Erythroblast (primary cell): Measurements from ENCODE around the gene KRTAP10-8.
"Not testable (repeated sequence)": the region's sequence is repeated elsewhere in the genome, so short reads cannot be mapped to it uniquely, and the experiment has no call there.

Experiments used
- DNase-seq, 2 experiments: peaks; one replicate each; lab custom pipeline; 2025; lab: John Stamatoyannopoulos, UW
- GATA1 ChIP-seq: IDR thresholded peaks from 2 replicates; pipeline ENCODE4 v1.6.1; 2011; ENCODE audit warnings: low read depth, mild to moderate bottlenecking, control low read depth, low read length, moderate library complexity
- POLR2A ChIP-seq: IDR thresholded peaks from 2 replicates; pipeline ENCODE4 v1.6.1; 2011; ENCODE audit warnings: mild to moderate bottlenecking, low read length

KRTAP10-8 gene, protein sequence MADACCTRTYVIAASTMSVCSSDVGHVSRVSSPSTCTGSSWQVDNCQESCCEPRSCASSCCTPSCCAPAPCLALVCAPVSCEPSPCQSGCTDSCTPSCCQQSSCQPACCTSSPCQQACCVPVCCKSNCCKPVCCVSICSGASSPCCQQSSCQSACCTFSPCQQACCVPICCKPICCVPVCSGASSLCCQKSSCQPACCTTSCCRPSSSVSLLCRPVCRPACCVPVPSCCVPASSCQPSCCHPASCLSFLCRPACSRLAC

DNA sequence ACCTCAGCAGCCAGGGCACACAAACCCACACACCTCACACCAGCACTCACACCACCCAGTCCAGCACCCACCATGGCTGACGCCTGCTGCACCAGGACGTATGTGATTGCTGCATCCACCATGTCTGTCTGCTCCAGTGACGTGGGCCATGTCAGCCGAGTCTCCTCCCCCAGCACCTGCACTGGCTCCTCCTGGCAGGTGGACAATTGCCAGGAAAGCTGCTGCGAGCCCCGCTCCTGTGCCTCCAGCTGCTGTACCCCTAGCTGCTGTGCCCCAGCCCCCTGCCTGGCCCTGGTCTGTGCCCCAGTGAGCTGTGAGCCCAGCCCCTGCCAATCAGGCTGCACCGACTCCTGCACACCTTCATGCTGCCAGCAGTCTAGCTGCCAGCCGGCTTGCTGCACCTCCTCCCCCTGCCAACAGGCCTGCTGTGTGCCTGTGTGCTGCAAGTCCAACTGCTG is at the start of gene KRTAP10-8:
Gene KRTAP10-8, plus strand, starts transcription at position 51 of the 458 bp plus-strand sequence. Its CDS starts 22 bp downstream, at position 73.
- no peak for DNase-seq
- TF ChIP-seq POLR2A: no peak

DNA sequence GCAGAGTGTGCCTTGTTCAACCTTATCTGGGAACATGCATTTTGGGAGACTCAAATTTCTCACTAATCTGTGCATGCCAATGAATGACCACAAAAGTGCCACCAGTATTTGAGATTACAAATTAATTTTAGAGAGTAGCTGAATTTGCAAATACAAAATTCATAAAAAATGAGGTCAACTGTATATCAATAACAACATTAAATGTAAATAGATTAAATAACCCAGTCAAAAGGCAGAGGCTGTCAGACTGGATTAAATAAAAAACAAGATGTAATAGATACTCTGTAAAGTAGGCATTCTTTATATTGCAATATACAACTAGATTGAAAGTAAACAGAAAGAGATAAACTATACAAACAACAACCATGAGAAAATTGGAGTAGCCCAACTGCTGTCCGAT is 47.8 kb upstream of the KRTAP10-8 start:
- TF ChIP-seq POLR2A (no peak), GATA1 (no peak)
- DNase-seq: no peak

DNA sequence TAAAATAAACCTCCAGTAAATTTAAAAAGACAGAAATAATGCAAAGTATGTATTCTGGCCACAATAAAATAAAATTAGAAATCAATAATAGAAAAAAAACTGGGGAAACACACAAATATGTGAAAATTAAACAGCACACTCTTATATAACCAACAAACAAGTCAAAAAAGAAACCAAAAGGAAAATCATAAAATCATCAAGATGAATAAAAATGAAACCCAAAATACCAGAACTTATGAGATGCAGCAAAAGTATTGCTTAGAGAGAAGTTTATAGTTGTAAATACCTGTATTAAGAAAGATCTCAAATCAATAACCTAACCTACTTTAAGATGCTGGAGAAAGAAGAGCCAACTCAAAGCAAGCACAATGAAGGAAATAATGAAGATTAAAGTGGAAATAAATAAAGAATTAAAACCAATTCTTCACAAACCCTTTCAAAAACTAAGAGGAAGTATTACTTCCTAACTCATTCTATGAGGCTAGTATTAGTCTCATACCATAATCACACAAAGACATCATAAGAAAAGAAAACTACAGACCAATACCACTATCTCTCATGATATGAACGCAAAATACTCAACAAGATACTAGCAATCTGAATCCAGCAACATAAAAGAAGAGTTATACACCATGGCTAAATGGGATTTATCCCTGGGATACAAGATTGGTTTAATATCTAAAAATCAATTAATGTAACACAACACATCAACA is 46.8 kb upstream of the KRTAP10-8 start:
- no peak for TF ChIP-seq POLR2A
- TF ChIP-seq GATA1: no peak
- DNase-seq: no peak

GRCh38 chr21:44566403-44566802 is 45.5 kb upstream of the KRTAP10-8 start:
- TF ChIP-seq POLR2A (no peak), GATA1 (no peak)
- DNase-seq: no peak

GRCh38 chr21:44567481-44568171 is 44.3 kb upstream of the KRTAP10-8 start:
- DNase-seq: no peak
- TF ChIP-seq POLR2A (no peak), GATA1 (no peak)

DNA sequence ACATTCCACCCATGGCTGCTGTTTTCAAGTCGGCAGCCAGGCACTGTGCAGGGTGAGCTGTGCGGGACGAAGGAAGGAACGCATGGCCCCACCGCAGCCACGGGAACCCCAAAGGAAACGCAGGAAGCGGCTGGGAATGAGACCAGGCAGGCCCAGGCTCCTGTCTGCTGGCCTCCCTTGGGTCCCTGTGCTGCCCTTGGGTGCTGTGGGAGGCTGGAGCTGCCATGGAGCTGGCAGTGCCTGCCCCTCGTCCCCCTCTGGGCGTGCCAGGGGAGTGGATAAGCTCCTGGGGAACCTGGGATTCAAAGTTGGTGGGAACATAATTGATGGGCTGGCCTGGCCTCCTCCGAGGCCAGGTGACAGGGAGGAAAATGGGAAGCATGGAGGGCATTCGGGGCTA is 43.6 kb upstream of the KRTAP10-8 start:
- no peak for TF ChIP-seq GATA1
- no peak for TF ChIP-seq POLR2A
- no peak for DNase-seq

- no peak for TF ChIP-seq GATA1
- no peak for TF ChIP-seq POLR2A
- no peak for DNase-seq
Observed at GRCh38 chr21:44568667-44569556, 43.0 kb upstream of the KRTAP10-8 start.

- DNase-seq: no peak
- TF ChIP-seq GATA1 (no peak), POLR2A (no peak)
Observed at GRCh38 chr21:44569861-44570517, 41.9 kb upstream of the KRTAP10-8 start.

- TF ChIP-seq POLR2A (no peak), GATA1 (no peak)
- no peak for DNase-seq
Observed at GRCh38 chr21:44571296-44571695, 40.6 kb upstream of the KRTAP10-8 start.

DNA sequence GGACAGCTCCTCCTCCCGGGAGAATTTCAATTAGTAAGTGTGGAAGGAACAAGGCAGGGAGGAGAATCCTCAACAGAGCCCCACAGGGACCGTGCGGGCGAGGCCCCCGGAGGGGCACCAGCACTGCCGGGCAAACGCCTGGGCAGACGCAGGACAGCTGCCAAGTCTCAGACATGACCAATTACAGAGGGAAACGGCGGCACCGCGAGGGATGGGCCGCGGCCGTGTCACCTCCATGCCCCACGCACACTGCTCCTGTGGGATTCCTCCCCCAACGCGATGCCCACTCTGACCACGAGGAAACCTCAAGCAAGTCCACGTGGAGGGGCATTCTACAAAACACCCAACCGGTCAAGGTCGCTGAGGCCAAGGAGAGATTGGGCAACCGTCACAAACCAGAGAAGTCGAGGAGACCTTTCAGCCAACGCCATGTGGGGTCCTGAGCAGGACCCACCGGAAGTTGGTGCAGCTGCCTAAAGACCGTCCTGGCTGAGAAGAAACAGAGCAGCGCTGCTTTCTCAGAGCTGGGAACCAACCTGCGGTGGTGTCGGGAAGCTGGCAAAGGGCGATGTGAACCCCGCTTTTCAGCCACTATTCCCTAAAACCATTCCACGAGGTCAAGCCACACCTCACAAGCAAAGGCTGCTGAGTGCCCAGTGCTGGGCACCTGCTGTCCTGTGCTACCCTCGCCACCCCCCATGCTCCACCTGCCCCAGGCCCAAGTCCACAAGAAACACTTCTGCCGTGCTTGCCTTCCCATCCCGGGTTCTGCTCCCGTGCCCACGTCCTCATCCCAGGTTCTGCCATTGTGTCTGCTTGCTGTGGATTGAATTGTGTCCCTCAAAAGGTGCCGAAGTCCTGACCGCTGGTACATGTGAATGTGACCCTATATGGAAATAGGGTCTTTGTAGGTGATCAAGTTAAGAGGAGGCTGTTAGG is 39.8 kb upstream of the KRTAP10-8 start:
- no peak for DNase-seq
- TF ChIP-seq POLR2A: no peak
- no peak for TF ChIP-seq GATA1

DNA sequence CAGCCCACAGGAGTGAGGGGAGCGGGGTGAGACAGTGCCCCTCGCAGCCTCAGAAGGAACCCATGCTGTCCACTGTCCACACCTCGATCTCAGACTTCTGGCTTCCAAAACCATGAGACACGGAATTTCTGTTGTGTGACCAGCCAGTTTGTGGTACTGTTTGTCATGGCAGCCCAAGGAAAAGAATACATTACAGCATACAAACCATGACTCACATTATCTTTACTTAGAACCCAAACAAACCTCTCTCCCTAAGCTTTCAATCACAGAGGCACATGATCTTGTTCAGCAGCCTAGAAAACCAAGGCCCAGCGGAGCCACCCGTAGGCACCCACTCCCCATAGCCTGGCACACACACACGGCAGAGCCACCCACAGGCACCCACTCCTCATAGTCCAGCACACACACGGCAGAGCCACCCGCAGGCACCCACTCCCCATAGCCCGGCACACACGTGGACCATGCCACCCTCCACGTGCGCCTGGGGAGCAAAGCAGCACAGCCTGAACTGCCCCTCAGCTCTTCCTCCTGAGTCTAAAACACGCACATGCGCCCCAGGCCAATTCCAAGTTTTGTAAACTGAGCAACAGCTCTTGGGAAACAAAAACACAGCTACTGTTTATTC is 38.8 kb upstream of the KRTAP10-8 start:
- DNase-seq: no peak
- TF ChIP-seq GATA1: no peak
- TF ChIP-seq POLR2A: no peak

DNA sequence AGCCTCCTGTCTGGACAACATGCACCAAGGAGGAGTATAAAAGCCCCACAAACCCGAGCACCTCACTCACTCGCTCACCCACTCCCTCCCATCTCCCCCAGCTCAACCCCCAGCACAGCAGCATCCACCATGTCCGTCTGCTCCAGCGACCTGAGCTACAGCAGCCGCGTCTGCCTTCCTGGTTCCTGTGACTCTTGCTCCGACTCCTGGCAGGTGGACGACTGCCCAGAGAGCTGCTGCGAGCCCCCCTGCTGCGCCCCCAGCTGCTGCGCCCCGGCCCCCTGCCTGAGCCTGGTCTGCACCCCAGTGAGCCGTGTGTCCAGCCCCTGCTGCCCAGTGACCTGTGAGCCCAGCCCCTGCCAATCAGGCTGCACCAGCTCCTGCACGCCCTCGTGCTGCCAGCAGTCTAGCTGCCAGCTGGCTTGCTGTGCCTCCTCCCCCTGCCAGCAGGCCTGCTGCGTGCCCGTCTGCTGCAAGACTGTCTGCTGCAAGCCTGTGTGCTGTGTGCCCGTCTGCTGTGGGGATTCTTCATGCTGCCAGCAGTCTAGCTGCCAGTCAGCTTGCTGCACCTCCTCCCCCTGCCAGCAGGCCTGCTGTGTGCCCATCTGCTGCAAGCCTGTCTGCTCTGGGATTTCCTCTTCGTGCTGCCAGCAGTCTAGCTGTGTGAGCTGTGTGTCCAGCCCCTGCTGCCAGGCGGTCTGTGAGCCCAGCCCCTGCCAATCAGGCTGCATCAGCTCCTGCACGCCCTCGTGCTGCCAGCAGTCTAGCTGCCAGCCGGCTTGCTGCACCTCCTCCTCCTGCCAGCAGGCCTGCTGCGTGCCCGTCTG is 38.0 kb upstream of the KRTAP10-8 start, which contains the start of gene KRTAP10-4:
Gene KRTAP10-4, plus strand, starts transcription at position 100 of the 827 bp plus-strand sequence. Its CDS starts 30 bp downstream, at position 130.
- DNase-seq: not testable (repeated sequence)
